Endothelial cell (in vitro differentiated cells): ENCODE data around the gene PCED1A. TPM values are rescaled to one million over a fixed set of nuclear protein-coding genes. Genes with fewer than 3 reads are reported as not detected.

Experiments
- DNase-seq: peaks from one replicate; pipeline ENCODE4 v3.0.0; 2021; ENCODE audit warnings: low spot score
- H3K27ac Mint-ChIP-seq: one replicate; pipeline ENCODE4 v1.8.0; 2021; ENCODE audit warnings: mixed read lengths, inconsistent platforms; ENCODE audit not compliant: unreplicated experiment
- H3K27me3 Mint-ChIP-seq: one replicate; pipeline ENCODE4 v1.8.0; 2021; ENCODE audit warnings: mild to moderate bottlenecking, moderate library complexity, mixed read lengths, inconsistent platforms; ENCODE audit not compliant: unreplicated experiment
- H3K36me3 Mint-ChIP-seq: one replicate; pipeline ENCODE4 v1.8.0; 2021; ENCODE audit warnings: mild to moderate bottlenecking, low read depth, mixed read lengths, inconsistent platforms; ENCODE audit not compliant: unreplicated experiment
- H3K4me1 Mint-ChIP-seq: one replicate; pipeline ENCODE4 v1.8.0; 2021; ENCODE audit warnings: mild to moderate bottlenecking, mixed read lengths, inconsistent platforms; ENCODE audit not compliant: unreplicated experiment
- H3K4me3 Mint-ChIP-seq: one replicate; pipeline ENCODE4 v1.8.0; 2021; ENCODE audit warnings: mild to moderate bottlenecking, mixed read lengths, inconsistent platforms; ENCODE audit not compliant: unreplicated experiment
- H3K9me3 Mint-ChIP-seq: one replicate; pipeline ENCODE4 v1.8.0; 2021; ENCODE audit warnings: mixed read lengths, inconsistent platforms; ENCODE audit not compliant: unreplicated experiment
- total RNA-seq: library from RNA; stranded (reverse); fragmentation: NEBNext Ultra II Directional; extraction: Animal tissue kit (Norgen Biotek cat#: 25700); gene quantifications from one replicate; pipeline ENCODE4 v1.2.1, GENCODE V29; 2021; ENCODE audit not compliant: unreplicated experiment
- TF ChIP-seq, protein P1 (sequence below): fragments of 200-600 bp; sonication (generic); IDR thresholded peaks from one replicate; pipeline ENCODE4 v1.5.0; 2021; ENCODE audit warnings: antibody characterized with exemption; ENCODE audit not compliant: unreplicated experiment

PCED1A gene
- total RNA-seq, 1 donor from 2014 or later, result 30.9 TPM

GRCh38 chr20:2797136-2797983, 43.1 kb downstream of the PCED1A start:
- TF ChIP-seq, protein P1, sequence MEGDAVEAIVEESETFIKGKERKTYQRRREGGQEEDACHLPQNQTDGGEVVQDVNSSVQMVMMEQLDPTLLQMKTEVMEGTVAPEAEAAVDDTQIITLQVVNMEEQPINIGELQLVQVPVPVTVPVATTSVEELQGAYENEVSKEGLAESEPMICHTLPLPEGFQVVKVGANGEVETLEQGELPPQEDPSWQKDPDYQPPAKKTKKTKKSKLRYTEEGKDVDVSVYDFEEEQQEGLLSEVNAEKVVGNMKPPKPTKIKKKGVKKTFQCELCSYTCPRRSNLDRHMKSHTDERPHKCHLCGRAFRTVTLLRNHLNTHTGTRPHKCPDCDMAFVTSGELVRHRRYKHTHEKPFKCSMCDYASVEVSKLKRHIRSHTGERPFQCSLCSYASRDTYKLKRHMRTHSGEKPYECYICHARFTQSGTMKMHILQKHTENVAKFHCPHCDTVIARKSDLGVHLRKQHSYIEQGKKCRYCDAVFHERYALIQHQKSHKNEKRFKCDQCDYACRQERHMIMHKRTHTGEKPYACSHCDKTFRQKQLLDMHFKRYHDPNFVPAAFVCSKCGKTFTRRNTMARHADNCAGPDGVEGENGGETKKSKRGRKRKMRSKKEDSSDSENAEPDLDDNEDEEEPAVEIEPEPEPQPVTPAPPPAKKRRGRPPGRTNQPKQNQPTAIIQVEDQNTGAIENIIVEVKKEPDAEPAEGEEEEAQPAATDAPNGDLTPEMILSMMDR, result no peak
- Mint-ChIP-seq H3K36me3 (peaks cover 26% of the 10 kb centered on the region), H3K4me3 (no peak overlapping the region)

GRCh38 chr20:2796011-2796660, 44.3 kb downstream of the PCED1A start:
- Mint-ChIP-seq H3K27me3 (peaks cover 12% of the 10 kb centered on the region), H3K4me3 (peak overlapping the region; percentile 73)
- TF ChIP-seq, protein P1, result no peak

More at GRCh38 chr20:2797136-2797983, 43.1 kb downstream of the PCED1A start:
- peaks cover 27% of the 10 kb centered on the region for H3K4me1 Mint-ChIP-seq
- no peak for DNase-seq
- H3K27me3 Mint-ChIP-seq, result peaks cover 19% of the 10 kb centered on the region
- no peaks in the 10 kb centered on the region for H3K9me3 Mint-ChIP-seq
- no peak overlapping the region for H3K27ac Mint-ChIP-seq

DNA sequence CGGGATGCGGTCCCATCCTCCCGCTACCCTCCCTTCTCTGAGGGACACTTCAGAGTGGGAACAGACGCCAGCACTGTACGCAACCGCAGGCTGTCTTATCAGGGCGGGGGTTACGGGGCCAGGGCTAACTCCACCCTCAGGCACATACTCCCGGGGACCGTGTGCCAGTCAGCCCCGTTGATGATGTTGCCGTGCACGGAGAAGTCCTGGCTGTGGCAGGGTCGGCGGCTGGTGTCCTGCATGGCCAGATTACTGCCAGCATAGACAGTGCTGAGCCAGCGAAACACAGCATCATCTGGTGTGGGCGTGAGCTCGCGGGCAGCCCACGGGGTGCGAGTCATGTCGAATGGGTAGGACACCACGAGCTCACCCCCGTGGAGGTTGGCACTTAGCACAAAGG, 45.0 kb downstream of the PCED1A start:
- TF ChIP-seq, protein P1, result no peak
- no peaks in the 10 kb centered on the region for H3K9me3 Mint-ChIP-seq
- H3K27me3 Mint-ChIP-seq, result peaks cover 8% of the 10 kb centered on the region
- no peak overlapping the region for H3K4me3 Mint-ChIP-seq
- H3K4me1 Mint-ChIP-seq, result peaks cover 15% of the 10 kb centered on the region
- peaks cover 26% of the 10 kb centered on the region for H3K36me3 Mint-ChIP-seq
- DNase-seq, result no peak
- H3K27ac Mint-ChIP-seq, result no peak overlapping the region

More at GRCh38 chr20:2796011-2796660, 44.3 kb downstream of the PCED1A start:
- Mint-ChIP-seq H3K27ac (no peak overlapping the region), H3K36me3 (peaks cover 26% of the 10 kb centered on the region), H3K9me3 (no peaks in the 10 kb centered on the region), H3K4me1 (peaks cover 21% of the 10 kb centered on the region)
- DNase-seq, result no peak

- TF ChIP-seq, protein P1, result no peak
- H3K27me3 Mint-ChIP-seq, result peaks cover 8% of the 10 kb centered on the region
- peaks cover 24% of the 10 kb centered on the region for H3K36me3 Mint-ChIP-seq
- H3K4me1 Mint-ChIP-seq, result peaks cover 13% of the 10 kb centered on the region
- no peak overlapping the region for H3K27ac Mint-ChIP-seq
- H3K4me3 Mint-ChIP-seq, result no peak overlapping the region
- no peak for DNase-seq
- H3K9me3 Mint-ChIP-seq, result no peaks in the 10 kb centered on the region
Measured at GRCh38 chr20:2794866-2795447, 45.5 kb downstream of the PCED1A start.
